Osteoblast (primary cell): Measurements from ENCODE around the gene COPRS. TPM values are rescaled to one million over a fixed set of nuclear protein-coding genes. Genes with fewer than 3 reads are reported as not detected.
"Not testable (repeated sequence)": the region's sequence is repeated elsewhere in the genome, so short reads cannot be mapped to it uniquely, and the experiment has no call there.

Experiments used
- DNase-seq: peaks from one replicate; pipeline ENCODE4 v3.0.0; 2011; ENCODE audit warnings: low spot score, mixed read lengths; ENCODE audit not compliant: insufficient read length; ENCODE audit errors: missing footprints
- H2AFZ ChIP-seq: 2 replicates; pipeline ENCODE4 v1.6.0; 2011; ENCODE audit warnings: mild to moderate bottlenecking, low read length
- H3K27ac ChIP-seq: 2 replicates; pipeline ENCODE4 v1.5.1; 2011; ENCODE audit warnings: mild to moderate bottlenecking, low read depth, low read length, moderate library complexity
- H3K27me3 ChIP-seq: 2 replicates; pipeline ENCODE4 v1.6.0; 2012; ENCODE audit warnings: mild to moderate bottlenecking, control low read depth, inconsistent platforms, low read length, moderate library complexity; ENCODE audit not compliant: insufficient read depth
- H3K36me3 ChIP-seq: 2 replicates; pipeline ENCODE4 v1.5.1; 2011; ENCODE audit warnings: mild to moderate bottlenecking, low read length, control low read depth, moderate library complexity; ENCODE audit not compliant: insufficient read depth
- H3K4me1 ChIP-seq: 2 replicates; pipeline ENCODE4 v1.5.1; 2011; ENCODE audit warnings: mild to moderate bottlenecking, low read length, control low read depth, moderate library complexity; ENCODE audit not compliant: insufficient read depth
- H3K4me2 ChIP-seq: 2 replicates; pipeline ENCODE4 v1.6.0; 2011; ENCODE audit warnings: mild to moderate bottlenecking, low read length; ENCODE audit not compliant: insufficient read depth
- H3K4me3 ChIP-seq: fragments of 200-600 bp; sonication (generic); 3 replicates; pipeline ENCODE4 v1.5.1; 2012; ENCODE audit warnings: mild to moderate bottlenecking, low read length, inconsistent platforms; ENCODE audit not compliant: insufficient read depth
- H3K79me2 ChIP-seq: 2 replicates; pipeline ENCODE4 v1.6.0; 2012; ENCODE audit warnings: mild to moderate bottlenecking, low read length, control low read depth, inconsistent platforms; ENCODE audit not compliant: insufficient read depth
- H3K9me3 ChIP-seq: 2 replicates; pipeline ENCODE4 v1.5.1; 2011; ENCODE audit warnings: low read depth, low read length, control low read depth
- H4K20me1 ChIP-seq: 2 replicates; pipeline ENCODE4 v1.6.0; 2012; ENCODE audit warnings: mild to moderate bottlenecking, low read length, control low read depth; ENCODE audit not compliant: insufficient read depth
- total RNA-seq: library from RNA; depleted of rRNA; stranded (reverse); fragments of >200 nt; gene quantifications from 2 replicates; pipeline ENCODE4 v1.2.3, GENCODE V29; 2012
- TF ChIP-seq, protein P1 (sequence below): IDR thresholded peaks from 2 replicates; pipeline ENCODE4 v1.5.1; 2011; ENCODE audit warnings: mild to moderate bottlenecking, low read depth, low read length, moderate library complexity; ENCODE audit errors: extremely low read depth

COPRS gene
- total RNA-seq, 1 donor, result 106 TPM

DNA sequence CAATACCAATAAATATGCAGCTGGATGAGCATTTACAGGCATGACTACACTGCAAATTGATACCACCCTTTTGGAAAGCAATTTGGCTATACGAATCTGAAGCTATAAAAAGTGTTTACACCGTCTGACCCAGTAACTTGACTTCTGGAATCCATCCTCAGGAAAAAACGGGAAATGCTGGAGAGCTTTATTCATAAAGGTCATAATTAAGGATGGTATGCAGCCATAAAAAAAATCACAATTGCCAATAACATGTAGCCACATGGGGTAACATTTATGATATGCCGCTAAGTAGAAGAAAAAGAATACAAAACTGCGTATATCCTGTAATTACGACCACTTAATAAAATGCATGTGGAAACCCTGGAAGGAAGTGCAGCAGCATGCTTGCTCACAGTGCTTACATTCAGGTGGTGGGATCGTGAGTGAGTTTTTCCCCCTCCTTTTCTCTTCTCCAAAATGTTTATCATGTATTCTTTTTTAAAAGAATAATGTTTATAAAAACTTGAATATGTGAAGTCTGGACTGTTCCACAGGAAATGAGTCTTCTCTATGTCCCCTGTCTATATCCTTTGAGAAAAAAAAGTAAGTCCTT is 34.2 kb downstream of the COPRS start:
- Histone ChIP-seq H2AFZ (peak overlapping the region; percentile 2), H3K9me3 (no peaks in the 10 kb centered on the region), H4K20me1 (no peaks in the 10 kb centered on the region), H3K4me2 (peak overlapping the region; percentile 10), H3K4me3 (no peak overlapping the region), H3K27ac (no peak overlapping the region), H3K27me3 (no peaks in the 10 kb centered on the region), H3K36me3 (no peaks in the 10 kb centered on the region), H3K79me2 (no peaks in the 10 kb centered on the region), H3K4me1 (peaks cover 4% of the 10 kb centered on the region)
- DNase-seq, result no peak
- TF ChIP-seq, protein P1, sequence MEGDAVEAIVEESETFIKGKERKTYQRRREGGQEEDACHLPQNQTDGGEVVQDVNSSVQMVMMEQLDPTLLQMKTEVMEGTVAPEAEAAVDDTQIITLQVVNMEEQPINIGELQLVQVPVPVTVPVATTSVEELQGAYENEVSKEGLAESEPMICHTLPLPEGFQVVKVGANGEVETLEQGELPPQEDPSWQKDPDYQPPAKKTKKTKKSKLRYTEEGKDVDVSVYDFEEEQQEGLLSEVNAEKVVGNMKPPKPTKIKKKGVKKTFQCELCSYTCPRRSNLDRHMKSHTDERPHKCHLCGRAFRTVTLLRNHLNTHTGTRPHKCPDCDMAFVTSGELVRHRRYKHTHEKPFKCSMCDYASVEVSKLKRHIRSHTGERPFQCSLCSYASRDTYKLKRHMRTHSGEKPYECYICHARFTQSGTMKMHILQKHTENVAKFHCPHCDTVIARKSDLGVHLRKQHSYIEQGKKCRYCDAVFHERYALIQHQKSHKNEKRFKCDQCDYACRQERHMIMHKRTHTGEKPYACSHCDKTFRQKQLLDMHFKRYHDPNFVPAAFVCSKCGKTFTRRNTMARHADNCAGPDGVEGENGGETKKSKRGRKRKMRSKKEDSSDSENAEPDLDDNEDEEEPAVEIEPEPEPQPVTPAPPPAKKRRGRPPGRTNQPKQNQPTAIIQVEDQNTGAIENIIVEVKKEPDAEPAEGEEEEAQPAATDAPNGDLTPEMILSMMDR, result no peak

GRCh38 chr17:31823014-31823413 is 36.0 kb downstream of the COPRS start:
- TF ChIP-seq, protein P1, result no peak
- Histone ChIP-seq H3K36me3 (no peaks in the 10 kb centered on the region), H3K4me1 (peaks cover 4% of the 10 kb centered on the region), H2AFZ (no peak overlapping the region), H4K20me1 (no peaks in the 10 kb centered on the region), H3K79me2 (no peaks in the 10 kb centered on the region), H3K27me3 (no peaks in the 10 kb centered on the region), H3K4me2 (no peak overlapping the region), H3K4me3 (no peak overlapping the region), H3K9me3 (no peaks in the 10 kb centered on the region), H3K27ac (no peak overlapping the region)
- DNase-seq, result no peak

- Histone ChIP-seq H2AFZ (no peak overlapping the region), H3K4me2 (no peak overlapping the region), H3K79me2 (no peaks in the 10 kb centered on the region), H3K27ac (no peak overlapping the region), H3K9me3 (no peaks in the 10 kb centered on the region), H3K27me3 (no peaks in the 10 kb centered on the region), H3K36me3 (no peaks in the 10 kb centered on the region), H3K4me1 (peaks cover 4% of the 10 kb centered on the region), H3K4me3 (no peak overlapping the region), H4K20me1 (no peaks in the 10 kb centered on the region)
- no peak for DNase-seq
- TF ChIP-seq, protein P1, result no peak
Observed at GRCh38 chr17:31820691-31821435, 38.2 kb downstream of the COPRS start.

DNA sequence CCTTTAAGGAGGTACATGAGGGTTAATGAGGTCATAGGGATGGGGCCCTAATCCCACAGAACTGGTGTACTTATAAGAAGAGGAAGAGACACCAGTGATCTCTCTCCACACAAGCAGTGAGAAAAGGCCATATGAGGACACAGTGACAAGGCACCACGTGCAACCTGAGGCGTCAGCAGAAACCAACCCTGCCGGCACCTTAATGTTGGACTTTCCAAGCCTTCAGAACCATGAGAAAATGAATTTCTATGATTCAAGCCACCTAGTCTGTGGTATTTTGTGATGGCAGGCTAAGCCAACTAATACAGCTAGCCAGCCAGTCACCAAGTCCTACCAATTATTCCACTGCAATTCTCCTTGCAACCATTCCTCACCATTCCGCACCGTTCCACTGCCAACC is 39.5 kb downstream of the COPRS start:
- H3K9me3 ChIP-seq, result no peaks in the 10 kb centered on the region
- no peaks in the 10 kb centered on the region for H3K36me3 ChIP-seq
- H3K4me1 ChIP-seq, result peaks cover 2% of the 10 kb centered on the region
- TF ChIP-seq, protein P1, result no peak
- no peaks in the 10 kb centered on the region for H3K27me3 ChIP-seq
- no peak overlapping the region for H3K4me3 ChIP-seq
- no peaks in the 10 kb centered on the region for H4K20me1 ChIP-seq
- H3K27ac ChIP-seq, result no peak overlapping the region
- DNase-seq, result no peak
- no peaks in the 10 kb centered on the region for H3K79me2 ChIP-seq
- H2AFZ ChIP-seq, result no peak overlapping the region
- H3K4me2 ChIP-seq, result no peak overlapping the region

- H3K27ac ChIP-seq, H3K79me2 ChIP-seq, H3K4me3 ChIP-seq, H3K4me1 ChIP-seq, H2AFZ ChIP-seq, DNase-seq, H4K20me1 ChIP-seq, H3K36me3 ChIP-seq, H3K4me2 ChIP-seq, H3K27me3 ChIP-seq, H3K9me3 ChIP-seq: not testable (repeated sequence)
Observed at GRCh38 chr17:31818863-31819262, 40.2 kb downstream of the COPRS start.
